GM19438 (cell line): ENCODE data around the gene HYAL4.
"Not testable (repeated sequence)": the region's sequence is repeated elsewhere in the genome, so short reads cannot be mapped to it uniquely, and the experiment has no call there.

Source experiments
- ATAC-seq: cut with Tn5 transposase; IDR thresholded peaks from one replicate; pipeline ENCODE4 v1.9.1; 2021; ENCODE audit warnings: low read depth; ENCODE audit not compliant: unreplicated experiment

Gene HYAL4, protein sequence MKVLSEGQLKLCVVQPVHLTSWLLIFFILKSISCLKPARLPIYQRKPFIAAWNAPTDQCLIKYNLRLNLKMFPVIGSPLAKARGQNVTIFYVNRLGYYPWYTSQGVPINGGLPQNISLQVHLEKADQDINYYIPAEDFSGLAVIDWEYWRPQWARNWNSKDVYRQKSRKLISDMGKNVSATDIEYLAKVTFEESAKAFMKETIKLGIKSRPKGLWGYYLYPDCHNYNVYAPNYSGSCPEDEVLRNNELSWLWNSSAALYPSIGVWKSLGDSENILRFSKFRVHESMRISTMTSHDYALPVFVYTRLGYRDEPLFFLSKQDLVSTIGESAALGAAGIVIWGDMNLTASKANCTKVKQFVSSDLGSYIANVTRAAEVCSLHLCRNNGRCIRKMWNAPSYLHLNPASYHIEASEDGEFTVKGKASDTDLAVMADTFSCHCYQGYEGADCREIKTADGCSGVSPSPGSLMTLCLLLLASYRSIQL

DNA sequence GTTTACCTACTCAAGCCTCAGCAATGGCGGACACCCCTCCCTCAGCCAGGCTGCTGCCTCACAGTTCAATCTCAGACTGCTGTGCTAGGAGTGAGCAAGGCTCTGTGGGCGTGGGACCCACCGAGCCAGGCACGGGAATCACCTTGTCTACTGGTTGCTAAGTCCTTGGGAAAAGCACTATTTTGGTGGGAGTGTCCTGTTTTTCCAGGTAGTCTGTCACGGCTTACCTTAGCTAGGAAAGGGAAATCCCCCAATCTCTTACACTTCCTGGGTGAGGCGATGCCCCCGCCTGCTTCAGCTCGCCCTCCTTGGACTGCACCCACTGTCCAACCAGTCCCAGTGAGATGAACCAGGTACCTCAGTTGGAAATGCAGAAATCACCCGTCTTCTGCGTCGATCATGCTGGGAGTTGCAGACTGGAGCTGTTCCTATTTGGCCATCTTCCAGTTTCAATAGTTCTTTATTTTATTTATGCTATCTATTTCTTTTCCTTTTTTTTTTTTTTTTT is at the start of gene HYAL4:
TSS of gene HYAL4 (plus strand) at position 458 of the 508 bp plus-strand sequence. CDS start 23,105 bp downstream, outside the sequence.
- ATAC-seq = no peak

DNA sequence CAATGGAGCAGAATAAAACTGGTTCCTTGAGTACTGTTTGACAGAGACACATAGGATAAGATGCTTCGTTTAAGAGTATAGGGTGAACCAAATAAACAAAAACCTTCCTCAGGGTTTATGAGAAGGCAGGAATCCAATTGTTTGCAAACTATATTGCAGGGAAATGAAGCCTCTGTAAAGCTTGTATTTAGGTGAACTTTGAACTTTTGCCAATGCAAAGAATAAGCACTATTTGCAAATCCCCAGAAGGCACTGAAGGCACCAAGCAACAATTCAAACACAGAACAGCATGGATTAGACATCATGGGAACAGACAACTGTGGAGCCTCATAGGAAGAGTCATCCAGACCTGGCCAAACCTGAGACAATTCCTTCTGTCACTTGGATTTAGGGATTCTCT is 49.1 kb upstream of the HYAL4 start:
- ATAC-seq = no peak

DNA sequence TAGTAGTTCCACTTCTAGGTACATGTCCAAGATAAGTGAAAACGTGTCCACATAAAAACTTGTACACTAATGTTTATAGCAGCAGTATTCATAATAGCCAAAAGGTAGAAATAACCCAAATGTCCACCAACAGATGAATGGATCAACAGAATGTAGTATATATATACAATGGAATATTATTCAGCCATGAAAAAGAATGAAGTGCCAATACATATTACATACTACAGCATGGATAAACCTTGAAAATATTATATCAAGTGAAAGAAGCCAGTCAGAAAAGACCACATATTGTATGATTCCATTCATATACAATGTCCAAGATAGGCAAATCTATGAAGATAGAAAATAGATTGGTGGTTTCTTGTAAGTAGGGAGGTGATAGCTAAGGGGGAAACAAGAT is 48.4 kb upstream of the HYAL4 start:
- no peak for ATAC-seq

DNA sequence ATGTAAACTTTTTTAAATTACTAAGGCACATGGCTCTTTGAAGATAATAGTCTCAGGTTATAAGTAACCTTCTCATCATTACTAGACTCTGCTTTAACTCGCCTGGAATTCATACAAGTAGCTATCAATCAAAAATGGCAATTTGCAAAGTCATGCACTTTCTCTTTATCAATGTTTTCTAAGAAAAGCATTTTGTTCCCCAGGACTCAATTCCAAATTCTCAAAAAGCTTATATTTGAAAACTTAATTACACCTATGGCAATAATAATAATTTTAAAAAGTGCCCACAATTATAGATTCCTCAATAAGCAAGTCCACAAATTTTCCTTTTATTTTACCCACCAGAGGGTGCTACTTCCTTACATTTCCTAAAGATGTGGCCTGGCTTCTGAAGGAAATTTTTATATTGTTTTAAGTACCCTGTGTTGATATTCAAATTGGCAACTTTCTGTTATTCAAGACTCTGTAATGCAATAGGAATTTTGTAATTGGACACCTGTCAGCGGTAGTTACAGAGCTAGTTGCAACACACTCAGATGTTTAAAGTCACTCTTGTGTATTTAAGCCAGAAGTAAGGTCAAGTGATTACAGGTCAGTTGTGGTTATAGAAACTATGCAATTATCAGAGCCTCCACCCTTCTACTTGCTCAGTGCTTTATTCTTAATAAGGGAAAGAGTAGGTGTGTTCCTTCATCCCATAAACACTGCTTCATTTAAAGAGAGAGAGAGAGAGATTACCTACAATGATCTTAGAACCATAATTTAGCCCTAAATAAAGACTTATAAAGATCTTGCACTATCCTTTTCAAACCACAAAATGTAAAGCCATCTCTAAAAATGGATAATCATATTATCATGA is 47.1 kb upstream of the HYAL4 start:
- ATAC-seq = no peak

DNA sequence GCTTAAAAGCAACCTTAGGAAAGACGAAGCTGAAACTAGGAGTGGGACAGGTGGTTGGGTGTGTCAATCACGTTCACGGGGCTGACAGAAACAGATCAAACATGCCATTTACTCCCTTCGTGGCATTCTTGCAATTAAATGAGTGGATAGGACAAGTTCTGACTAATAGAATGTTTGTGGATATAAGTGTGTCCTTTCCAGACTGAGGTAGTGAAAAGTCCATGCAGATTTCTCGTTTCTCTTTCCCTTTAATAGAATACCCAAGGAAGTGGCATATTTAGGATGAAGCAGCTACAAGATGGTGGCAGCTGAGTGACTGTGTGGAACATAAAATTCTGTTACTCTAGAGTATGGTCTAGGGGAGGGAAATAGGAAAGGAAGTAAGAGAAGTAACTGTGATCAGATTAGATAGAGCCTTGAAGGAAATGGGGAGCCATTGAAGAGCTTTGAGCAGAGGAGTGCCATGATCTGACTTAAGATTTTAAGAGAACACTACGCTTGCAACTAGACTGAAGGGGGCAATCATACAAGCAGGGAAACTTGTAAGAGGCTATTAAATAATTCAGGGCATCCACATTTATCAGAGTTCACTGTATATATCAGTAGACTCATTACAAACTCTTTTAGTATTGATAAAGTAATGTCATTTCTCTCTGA is 46.3 kb upstream of the HYAL4 start:
- no peak for ATAC-seq

DNA sequence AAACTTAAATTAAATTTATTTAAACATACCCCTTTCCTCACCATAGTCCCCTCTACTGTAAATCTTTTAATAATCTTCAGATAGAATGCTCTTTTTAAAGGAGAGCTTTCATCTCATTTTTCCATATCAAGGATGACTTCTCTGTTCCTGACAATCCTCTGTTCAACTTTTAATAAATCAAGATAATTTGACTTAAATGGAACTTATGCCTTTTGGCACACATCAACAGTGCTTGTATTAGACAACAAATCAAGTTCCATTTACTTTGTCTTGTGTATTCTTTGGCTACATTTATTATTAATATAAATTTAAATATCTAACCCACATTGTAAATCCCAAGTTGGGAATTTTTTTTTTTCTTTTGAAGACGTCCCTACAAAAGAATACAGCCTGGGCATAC is 42.7 kb upstream of the HYAL4 start:
- ATAC-seq = no peak

DNA sequence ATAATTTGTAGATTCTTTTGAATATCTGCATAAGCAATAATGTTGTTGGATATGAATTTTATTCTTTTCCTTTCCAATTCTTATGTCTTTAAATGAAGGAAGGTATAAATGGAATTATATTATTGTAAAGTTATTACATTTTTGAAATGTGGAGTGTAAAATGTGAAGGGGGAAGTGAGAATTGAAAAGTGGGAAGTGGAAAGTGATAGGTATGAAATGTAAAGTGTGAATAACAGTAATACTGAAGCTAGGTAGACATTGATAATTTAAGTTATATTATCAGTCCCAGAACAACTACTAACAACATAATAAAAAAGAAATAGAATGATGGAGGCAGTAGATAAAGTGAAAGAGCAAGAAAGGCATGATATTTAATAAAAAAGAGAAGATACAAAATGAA is 39.7 kb upstream of the HYAL4 start:
- no peak for ATAC-seq

DNA sequence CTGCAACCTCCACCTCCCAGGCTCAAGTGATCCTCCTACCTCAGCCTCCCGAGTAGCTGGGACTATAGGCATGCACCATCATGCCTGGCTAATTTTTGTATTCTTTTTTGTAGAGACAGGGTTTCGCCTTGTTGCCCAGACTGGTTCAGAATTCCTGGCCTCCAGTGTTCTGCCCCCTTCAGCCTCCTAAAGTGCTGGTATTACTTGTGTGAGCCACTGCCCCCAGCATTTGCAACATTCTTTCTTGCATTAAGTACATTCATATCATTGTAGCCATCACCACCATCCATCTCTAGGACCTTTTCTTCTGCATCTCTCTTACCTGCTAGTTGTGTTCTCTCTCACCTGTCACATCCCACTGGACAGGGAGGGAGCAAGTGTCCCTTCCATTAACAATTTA is 35.5 kb upstream of the HYAL4 start:
- no peak for ATAC-seq

DNA sequence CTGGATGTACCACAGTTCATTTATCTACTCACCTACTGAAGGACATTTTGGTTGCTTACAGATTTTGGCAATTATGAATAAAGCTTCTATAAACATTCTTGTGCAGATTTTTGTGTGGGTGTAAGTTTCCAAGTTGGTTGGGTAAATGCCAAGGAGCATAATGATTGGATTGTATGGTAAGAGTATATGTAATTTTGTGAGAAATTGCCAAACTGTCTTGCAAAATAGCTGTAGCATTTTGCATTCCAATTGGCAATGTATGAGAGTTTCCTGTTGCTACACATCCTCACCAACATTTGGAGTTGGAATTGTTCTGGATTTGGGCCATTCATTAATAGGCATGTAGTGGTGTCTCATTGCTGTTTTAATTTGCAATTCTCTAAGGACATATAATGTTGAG is 33.9 kb upstream of the HYAL4 start:
- no peak for ATAC-seq

DNA sequence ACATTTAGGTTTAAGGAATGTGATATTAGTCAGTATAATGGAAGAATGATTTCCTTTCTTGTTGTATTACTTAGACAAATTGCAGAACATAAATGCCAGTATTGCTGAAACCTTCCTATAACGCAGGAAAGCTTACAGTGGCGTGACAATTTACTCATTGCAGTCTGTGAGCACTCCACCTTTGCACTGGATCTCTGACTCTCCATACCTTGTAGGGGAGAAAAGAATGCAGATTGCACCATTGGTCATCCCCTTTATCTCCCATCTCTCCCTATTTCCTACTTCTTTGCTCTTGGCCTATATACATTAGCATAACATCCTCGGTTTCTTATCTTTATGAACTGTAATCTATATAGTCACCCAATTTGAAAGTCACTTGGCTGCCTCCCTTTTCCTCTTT is 28.1 kb upstream of the HYAL4 start:
- ATAC-seq = no peak

DNA sequence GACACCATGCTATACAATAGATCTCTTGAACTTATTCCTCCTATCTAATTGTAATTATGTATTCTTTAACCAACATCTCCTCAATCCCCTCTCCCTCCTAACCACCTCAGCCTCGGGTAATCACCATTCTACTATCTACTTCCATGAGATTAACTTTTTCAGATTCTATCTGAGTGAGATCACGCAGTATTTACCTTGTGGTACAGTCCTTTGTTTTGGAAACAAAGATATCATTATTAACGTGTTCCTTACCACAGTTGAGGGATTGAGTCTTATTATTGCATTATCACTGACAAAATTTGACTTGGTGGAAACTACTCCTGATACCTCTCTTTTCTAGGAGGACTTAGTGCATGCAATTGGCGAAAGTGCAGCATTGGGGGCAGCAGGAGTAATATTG is 26.0 kb upstream of the HYAL4 start:
- no peak for ATAC-seq

DNA sequence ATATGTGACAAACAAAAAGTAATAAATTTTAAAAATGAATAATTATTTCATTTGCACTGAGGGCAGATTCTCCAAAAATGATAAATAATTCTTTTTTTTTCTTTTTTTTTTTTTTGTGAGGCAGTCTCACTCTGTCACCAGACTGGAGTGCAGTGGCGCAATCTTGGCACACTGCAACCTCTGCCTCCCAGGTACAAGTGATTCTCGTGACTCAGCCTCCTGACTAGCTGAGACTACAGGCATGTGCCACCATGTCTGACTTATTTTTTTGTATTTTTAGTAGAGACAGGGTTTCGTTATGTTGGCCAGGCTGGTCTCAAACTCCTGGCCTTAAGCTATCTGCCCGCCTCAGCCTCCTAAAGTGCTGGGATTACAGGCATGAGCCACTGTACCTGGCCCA is 25.2 kb upstream of the HYAL4 start:
- not testable (repeated sequence) for ATAC-seq

DNA sequence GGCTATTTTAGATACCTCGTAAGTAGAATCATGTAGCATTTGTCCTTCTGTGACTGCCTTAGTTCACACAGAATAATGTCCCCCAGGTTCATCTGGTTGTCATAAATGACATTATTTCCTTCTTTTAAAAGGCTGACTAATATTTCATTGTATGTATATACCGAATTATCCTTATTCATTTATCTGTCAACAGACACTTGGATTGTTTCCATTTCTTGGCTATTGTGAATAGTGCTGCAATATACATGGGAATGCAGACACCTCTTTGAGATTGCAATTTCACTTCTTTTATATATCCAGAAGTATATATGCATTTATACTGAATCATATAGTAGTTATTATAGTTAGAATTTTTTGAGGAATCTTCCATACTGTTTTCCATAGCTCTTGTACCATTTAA is 24.1 kb upstream of the HYAL4 start:
- ATAC-seq = no peak

DNA sequence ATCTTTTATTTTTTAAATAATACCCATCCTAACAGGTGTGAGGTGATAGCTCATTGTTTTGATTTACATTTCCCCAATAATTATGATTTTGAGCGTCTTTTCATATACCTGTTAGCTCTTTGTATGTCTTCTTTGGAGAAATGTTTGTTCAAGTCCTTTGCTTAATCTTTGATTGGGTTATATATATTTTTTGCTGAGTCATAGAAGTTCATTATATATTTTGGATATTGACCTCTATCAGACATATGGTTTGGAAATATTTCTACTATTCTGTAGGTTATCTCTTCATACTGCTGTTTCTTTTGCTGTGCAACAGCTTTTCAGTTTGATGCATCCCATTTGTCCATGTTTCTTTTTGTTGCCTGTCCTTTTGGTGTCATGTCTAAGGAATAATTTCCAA is 23.6 kb upstream of the HYAL4 start:
- ATAC-seq = no peak

DNA sequence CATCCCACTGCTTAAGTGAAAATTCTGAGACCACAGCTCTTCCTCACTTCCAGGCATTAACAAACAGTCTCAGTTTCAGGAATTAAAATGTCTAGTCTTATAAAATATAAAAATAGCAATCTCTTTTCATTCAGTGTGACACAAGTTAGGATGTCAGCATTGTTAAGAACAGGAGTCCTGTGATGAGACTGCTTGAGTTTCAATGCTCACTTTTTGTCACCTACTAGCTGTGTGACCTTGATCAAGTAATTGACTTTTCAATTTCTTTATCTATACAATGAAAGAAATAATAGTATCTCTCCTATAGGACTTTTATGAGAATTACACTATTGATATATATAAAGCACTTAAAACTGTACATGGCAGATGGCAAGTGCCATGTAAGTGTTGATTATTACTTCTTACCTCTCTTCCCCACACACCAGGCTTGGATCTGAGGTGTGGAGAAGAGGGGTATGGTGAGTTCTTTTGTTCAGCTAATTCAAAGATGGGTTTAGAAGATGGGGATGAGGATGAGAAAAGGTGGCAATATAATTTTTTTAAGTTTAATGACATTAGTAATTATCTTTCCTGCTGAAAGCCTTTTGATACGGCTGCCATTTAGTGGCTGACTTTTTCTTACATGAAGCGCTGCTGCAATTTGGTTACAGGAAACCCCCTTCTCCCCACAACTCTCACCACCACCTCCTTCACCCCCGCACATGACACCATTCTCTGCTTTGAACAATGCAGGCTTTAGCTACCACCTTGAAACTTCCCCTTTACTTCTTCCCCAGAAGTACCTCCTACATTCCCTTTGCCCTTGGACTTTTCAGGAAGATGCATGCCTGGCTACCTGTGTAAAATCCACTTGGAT is 20.8 kb upstream of the HYAL4 start:
- ATAC-seq = peak; percentile 83

DNA sequence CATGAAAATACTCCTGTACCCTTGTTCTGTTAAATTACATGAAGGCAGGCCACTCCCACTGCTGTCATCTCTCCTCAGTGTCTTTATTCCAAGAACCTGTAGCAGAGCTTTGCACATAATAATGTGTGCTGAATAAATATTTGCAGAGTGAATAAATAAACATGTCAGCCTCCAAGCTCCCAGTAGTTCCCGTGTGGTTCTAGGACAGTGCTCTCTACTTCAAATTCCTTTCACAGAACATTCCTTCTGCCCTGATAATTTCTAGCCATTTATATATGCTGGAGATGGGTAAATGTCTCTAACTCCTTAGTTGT is 20.3 kb upstream of the HYAL4 start:
- ATAC-seq = peak; percentile 27

DNA sequence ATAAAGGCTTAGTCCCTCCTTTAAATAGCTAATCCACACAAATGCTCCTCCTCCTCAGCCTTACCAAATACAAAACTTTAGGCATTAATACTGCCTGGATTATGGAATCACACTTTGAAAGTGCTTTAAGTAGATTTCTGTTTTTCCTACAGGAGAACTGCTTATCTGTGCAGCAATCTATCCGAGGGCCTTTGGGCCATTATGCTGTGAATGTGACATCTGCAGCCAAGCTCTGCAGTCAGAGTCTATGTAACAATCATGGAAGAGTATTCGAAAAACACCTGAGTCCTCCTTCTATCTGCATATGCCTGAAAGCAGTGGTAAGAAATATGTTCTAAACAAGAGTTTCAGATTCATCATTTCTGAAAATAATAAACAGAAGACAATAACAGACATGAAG is 16.2 kb upstream of the HYAL4 start:
- no peak for ATAC-seq

DNA sequence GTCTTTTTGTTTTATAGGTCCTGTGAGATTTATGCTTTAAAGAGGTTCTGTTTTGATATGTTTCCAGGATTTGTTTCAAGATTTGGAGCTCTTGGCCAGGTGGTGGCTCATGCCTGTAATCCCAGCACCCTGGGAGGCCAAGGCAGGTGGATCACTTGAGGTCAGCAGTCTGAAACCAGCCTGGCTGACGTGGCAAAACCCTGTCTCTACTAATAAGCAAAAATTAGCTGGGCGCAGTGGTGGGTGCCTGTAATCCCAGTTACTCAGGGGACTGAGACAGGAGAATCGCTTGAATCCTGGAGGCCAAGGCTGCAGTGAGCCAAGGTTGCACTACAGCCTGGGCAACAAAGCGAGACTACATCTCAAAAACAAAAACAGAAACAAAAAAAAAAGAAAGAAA is 8.3 kb upstream of the HYAL4 start:
- ATAC-seq = no peak

DNA sequence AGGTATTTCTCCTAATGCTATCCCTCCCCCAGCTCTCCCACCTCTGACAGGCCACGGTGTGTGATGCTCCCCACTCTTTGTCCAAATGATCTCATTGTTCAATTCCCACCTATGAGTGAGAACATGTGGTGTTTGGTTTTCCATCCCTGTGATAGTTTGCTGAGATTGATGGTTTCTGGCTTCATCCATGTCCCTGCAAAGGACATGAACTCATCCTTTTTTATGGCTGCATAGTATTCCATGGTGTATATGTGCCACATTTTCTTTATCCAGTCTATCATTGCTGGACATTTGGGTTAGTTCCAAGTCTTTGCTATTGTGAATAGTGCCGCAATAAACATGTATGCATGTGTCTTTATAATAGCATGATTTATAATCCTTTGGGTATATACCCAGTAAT is 5.9 kb upstream of the HYAL4 start:
- ATAC-seq = not testable (repeated sequence)

DNA sequence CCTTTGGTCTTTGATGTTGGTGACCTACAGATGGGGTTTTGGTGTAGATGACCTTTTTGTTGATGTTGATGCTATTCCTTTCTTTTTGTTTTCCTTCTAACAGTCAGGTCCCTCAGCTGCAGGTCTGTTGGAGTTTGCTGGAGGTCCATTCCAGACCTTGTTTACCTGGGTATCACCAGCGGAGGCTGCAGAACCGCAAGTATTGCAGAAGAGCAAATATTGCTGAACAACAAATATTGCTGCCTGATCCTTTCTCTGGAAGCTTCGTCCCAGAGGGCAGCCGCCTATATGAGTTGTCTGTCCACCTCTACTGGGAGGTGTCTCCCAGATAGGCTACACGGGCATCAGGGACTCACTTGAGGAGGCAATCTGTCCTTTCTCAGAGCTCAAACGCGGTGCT is 827 bp upstream of the HYAL4 start:
- ATAC-seq = not testable (repeated sequence)
